Measurements from ENCODE around the gene VPS4A. TPM values are rescaled to one million over a fixed set of nuclear protein-coding genes. Genes with fewer than 3 reads are reported as not detected.

Gene VPS4A
- total RNA-seq, 4 donors from 2014 or later: 41.9 to 46.5 (median 43.6) TPM

GRCh38 chr16:69325784-69326171 is 14.6 kb downstream of the VPS4A start:
- WGBS: 65% methylated on average over 6 of the region's 6 CpGs
- no peak for DNase-seq (ENCODE audit: extremely low spot score)
- no peak overlapping the region for H3K4me3 ChIP-seq
- H3K9me3 ChIP-seq: no peaks in the 10 kb centered on the region
- no peak overlapping the region for H3K27ac ChIP-seq (replicated peaks in 1 of 4)
- peaks cover 30 to 54% (median 49%) of the 10 kb centered on the region in 4 donors for H3K4me1 ChIP-seq
- peaks cover 36 to 77% (median 71%) of the 10 kb centered on the region in 4 donors for H3K36me3 ChIP-seq
- no peak for TF ChIP-seq POLR2AphosphoS5 (IDR thresholded peaks at IDR 0.05)
- TF ChIP-seq EP300 (IDR thresholded peaks at IDR 0.05): no peak
- no peak for TF ChIP-seq POLR2A (IDR thresholded peaks at IDR 0.05; ENCODE audit: low read depth)
- no peak for TF ChIP-seq CTCF (IDR thresholded peaks at IDR 0.05)
- intact Hi-C loops (cut with DNase I): no loop called here
- no peaks in the 10 kb centered on the region for H3K27me3 ChIP-seq

DNA sequence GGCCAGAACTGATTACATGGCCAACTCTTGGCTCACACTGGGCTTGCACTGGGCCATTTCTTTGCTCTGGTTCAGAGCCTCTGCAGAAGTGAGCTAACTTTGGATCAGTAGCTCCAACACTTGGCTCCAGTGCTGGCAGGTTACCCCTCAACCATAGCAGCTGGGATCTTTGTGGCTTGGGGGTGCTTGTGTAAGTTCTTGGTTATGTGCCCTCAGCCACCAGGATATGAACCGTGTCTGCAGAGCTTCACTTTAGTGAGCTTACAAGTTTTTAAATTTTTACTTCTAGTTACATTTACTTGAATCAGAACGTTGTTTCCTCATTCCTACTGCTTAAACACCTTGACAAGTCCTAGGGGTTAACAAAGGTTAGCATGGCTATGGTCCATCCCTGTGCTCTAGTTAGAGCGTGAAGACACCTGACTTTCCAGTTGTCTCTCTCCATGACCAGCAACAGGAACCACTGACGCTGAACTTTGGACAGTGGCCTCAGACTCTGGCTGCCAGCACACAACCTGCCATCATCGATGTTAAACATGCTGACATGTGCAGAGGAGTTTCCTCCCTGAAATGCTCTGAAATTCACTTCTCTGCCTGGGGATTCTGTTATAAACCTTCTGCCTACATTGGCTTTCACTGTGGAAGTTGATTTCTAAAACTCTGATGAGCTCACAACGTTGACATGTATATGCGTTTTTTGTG is 15.2 kb downstream of the VPS4A start:
- H3K36me3 ChIP-seq: peaks cover 31 to 71% (median 66%) of the 10 kb centered on the region in 4 donors
- no peak for TF ChIP-seq POLR2A (IDR thresholded peaks at IDR 0.05; ENCODE audit: low read depth)
- TF ChIP-seq CTCF (IDR thresholded peaks at IDR 0.05): no peak
- TF ChIP-seq EP300 (IDR thresholded peaks at IDR 0.05): no peak
- TF ChIP-seq POLR2AphosphoS5 (IDR thresholded peaks at IDR 0.05): no peak
- no peak overlapping the region for H3K4me3 ChIP-seq
- intact Hi-C loops (cut with DNase I): no loop called here
- peaks cover 34 to 60% (median 54%) of the 10 kb centered on the region in 4 donors for H3K4me1 ChIP-seq
- no peaks in the 10 kb centered on the region for H3K9me3 ChIP-seq
- no peak for DNase-seq (ENCODE audit: extremely low spot score)
- no peaks in the 10 kb centered on the region for H3K27me3 ChIP-seq
- WGBS: 44% methylated on average over 6 of the region's 7 CpGs
- no peak overlapping the region for H3K27ac ChIP-seq (replicated peaks in 1 of 4)

- H3K9me3 ChIP-seq: no peaks in the 10 kb centered on the region
- peaks cover 36 to 66% (median 59%) of the 10 kb centered on the region in 4 donors for H3K4me1 ChIP-seq
- DNase-seq (ENCODE audit: extremely low spot score): no peak
- H3K4me3 ChIP-seq: no peak overlapping the region
- intact Hi-C loops (cut with DNase I): no loop called here
- no peaks in the 10 kb centered on the region for H3K27me3 ChIP-seq
- peaks cover 27 to 71% (median 63%) of the 10 kb centered on the region in 4 donors for H3K36me3 ChIP-seq
- 92% methylated on average over 14 of the region's 14 CpGs for WGBS
- TF ChIP-seq EP300 (IDR thresholded peaks at IDR 0.05) (no peak), CTCF (IDR thresholded peaks at IDR 0.05) (no peak), POLR2AphosphoS5 (IDR thresholded peaks at IDR 0.05) (no peak), POLR2A (IDR thresholded peaks at IDR 0.05; ENCODE audit: low read depth) (no peak)
- peak overlapping the region in 1 of 4 donors; percentile 15 for H3K27ac ChIP-seq (replicated peaks in 1 of 4)
Observed at GRCh38 chr16:69327585-69328310, 16.6 kb downstream of the VPS4A start.

- TF ChIP-seq CTCF (IDR thresholded peaks at IDR 0.05) (no peak), POLR2AphosphoS5 (IDR thresholded peaks at IDR 0.05) (peak in 1 of 2 donors; percentile 5)
- peak overlapping the region in 2 of 4 donors; percentile 34 to 94 for H3K27ac ChIP-seq (replicated peaks in 1 of 4)
- DNase-seq (ENCODE audit: extremely low spot score): no peak
- no peaks in the 10 kb centered on the region for H3K27me3 ChIP-seq
- 39% methylated on average over 10 of the region's 10 CpGs for WGBS
- intact Hi-C loops (cut with DNase I): no loop called here
- peak overlapping the region; percentile 72 to 97 (median 84) for H3K4me3 ChIP-seq
- H3K36me3 ChIP-seq: peaks cover 27 to 71% (median 63%) of the 10 kb centered on the region in 4 donors
- H3K9me3 ChIP-seq: no peaks in the 10 kb centered on the region
- H3K4me1 ChIP-seq: peaks cover 36 to 70% (median 61%) of the 10 kb centered on the region in 4 donors
Observed at GRCh38 chr16:69328854-69329316, 17.7 kb downstream of the VPS4A start.

Data from esophagus muscularis mucosa (tissue), 4 donors.